ENCODE results near the gene NCBP3.

The NCBP3 gene

GRCh38 chr17:3845621-3846436 lies at the start of gene NCBP3:
Gene NCBP3, minus strand, starts transcription at chr17:3846246. Its CDS starts 23 bp downstream, at chr17:3846223.
- DNase-seq (ENCODE audit: low spot score): peak; percentile 91

GRCh38 chr17:3895354-3895753 lies 49.3 kb upstream of the NCBP3 start:
- DNase-seq (ENCODE audit: low spot score): no peak

DNA sequence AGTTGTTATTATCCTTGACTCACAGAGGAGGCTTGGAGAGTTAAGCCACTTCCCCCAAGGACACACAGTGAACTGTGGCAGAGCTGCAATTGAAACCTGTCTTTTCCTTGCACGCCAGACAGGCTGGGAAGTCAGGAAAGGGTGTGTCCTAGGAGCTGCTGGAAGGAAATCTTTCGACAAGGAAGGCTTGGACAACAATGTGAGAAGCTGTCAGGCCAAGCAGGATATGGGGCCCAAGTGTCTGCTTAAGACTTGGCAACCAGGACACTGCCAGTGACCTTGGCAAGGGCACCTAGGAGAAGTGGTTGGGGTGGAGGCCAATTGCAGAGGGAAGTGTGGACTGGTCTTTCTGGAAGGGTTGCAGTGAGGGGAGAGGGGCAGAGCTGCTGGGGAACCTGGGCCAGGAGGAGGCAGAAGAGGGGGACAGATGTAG lies 48.9 kb upstream of the NCBP3 start:
- no peak for DNase-seq (ENCODE audit: low spot score)

DNA sequence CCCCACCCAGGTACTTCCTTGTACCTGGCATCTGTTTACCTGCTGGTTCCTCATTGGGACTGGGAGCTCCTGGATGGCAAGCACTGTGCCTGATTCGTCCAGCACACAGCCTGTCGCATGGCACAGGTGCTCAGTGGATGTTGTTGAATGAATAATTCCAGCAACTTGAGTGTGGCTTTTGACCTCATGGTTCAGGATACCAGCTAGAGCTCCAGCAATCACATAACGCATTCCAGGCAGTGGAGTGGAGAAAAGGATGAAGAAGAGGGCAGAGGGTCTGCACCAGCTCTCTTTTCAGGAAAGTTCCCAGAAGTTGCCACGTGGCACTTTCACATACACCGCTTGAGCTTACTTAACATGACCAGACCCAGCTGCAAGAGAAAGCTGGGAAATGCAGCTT lies 48.1 kb upstream of the NCBP3 start:
- no peak for DNase-seq (ENCODE audit: low spot score)

GRCh38 chr17:3893720-3894116 lies 47.7 kb upstream of the NCBP3 start:
- DNase-seq (ENCODE audit: low spot score): no peak

GRCh38 chr17:3893003-3893719 lies 47.1 kb upstream of the NCBP3 start, which contains the start of gene CAMKK1:
Gene CAMKK1, minus strand, starts transcription at chr17:3893053. Its CDS starts 7,366 bp downstream, at chr17:3885687.
- peak; percentile 75 for DNase-seq (ENCODE audit: low spot score)

DNA sequence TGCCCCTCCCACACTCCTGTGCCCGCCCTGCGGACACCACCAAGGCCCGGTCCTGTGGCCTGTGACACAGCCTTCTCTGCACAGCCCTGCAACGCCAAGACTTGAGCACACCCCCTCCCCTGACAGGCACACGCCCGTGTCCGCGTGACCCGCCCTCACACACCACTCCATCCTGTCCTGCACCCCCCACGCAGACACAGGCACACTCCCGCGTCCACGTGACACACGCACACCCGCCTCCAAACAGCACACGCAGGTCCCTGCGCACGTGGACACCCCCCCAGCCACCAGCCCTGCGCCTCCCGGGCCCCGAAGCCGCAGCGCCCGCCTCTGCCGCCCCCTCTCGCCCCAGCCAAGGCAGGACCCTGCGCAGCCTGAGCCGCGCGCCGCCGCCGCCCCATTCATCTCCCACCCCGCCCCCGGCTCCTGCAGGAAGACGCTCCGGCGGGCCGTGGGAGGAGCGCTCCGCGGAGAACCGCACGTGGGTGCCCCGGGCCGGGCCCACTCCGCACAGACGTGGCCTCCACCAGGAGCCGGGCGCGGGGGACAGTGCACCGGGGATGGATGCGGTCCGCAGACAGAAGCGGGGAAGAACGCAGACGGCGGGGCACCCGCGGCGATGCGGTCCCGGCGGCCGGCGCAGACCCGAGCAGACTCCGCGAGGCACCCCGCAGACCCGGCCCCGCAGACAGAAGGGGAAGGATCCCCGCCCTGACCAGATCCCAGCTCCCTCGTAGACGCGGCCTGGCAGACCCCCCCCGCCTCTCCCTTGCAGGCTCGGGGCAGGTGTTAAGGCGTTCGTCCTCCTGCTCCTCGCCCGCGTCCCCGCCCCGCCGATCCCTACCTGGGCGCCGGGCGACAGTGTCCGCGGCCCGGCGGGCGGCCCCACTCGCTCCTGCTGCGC lies 46.3 kb upstream of the NCBP3 start:
- peak; percentile 45 for DNase-seq (ENCODE audit: low spot score)

DNA sequence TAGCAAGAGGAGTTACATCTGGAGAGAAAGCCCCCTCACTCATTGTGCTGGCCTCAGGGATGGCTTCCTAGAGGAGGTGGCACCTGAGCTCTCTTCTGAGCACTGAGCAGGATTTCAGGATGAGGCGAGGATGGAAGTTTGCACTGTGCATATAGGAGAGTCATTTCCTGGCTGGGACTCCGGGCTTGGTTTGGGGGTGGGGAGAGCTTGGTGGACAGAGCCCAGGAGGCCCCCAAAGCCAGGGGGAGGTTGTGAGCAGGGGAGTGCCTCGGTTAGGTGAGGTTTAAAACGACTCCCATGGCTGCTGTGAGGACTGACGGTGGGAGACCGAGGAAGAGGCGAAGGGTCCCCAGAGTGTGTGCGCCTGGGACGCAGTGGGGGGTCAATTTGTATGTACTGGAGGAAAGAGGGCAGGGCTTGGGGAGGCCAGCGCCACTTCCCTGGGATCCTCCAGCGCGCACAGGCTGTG lies 45.6 kb upstream of the NCBP3 start:
- no peak for DNase-seq (ENCODE audit: low spot score)

- no peak for DNase-seq (ENCODE audit: low spot score)
Observed at GRCh38 chr17:3890878-3891219, 44.8 kb upstream of the NCBP3 start.

DNA sequence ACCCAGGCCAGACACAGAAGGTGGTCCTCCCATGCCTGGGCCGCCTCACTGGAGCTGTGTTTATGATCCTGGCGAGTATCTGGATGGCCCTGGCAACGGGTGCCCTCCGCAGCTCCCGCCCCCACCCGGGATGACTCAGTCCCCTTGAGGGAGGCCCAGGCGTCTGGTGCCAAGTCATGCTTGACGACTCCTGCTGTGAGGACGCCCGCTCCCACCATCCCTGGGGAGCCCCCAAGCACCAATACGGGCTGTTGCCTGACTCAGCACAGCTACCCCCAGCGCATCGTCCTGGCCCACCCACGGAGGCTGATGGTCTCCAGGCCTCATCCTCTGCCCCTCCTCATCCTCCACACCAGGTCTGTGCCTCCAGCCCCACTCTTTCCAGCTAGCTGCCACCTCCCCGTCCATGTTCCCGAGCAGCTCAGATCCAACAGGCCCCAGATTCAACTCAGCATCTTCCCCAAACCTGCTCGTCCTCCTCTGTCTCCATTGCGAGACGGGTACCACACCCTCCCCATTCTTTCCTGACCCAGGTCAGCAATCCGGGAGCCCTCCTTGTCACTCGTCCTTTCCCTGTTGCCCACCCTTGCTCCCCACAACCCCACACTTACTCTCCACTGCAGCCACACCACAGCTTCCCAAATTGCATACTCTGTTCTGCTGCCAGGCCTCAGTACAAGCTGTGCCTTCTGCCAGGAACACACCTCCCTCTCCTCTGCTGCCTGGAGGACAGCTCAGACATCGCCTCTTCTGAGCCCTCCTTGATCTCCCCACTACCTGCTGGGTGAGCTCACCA lies 44.2 kb upstream of the NCBP3 start:
- DNase-seq (ENCODE audit: low spot score): no peak

DNA sequence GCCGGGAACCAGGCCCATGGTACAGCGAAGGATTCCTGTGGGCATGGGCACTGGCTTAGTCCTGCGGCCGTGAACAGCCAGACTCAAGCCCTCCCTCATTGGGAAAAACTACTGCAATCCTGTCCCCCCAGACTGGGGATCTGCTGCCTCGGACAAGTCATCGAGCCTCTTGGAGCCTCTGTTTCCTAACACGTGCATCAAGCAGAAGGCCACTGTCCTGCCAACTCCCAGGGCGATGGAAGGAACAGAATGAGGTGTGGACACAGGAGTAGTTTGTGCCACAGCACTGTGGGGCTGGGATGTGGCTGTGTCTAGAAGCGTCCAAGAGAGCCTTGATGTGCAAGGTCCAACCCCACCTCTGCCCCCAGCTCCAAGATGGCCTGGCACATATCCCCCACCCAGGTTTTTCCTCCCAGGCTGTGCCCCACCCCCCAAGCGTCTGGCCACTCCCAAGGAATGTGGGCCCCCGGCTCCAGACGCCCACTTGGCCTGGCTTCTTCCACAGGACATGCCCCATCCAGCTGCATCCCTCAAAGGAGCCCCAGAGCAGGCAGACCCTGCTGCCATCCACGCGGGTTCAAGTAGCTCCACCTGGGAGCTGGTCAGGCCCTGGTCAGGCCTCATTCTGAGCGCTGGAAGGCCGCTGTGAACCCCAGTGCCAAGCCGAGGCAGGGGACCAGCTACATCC lies 43.4 kb upstream of the NCBP3 start:
- DNase-seq (ENCODE audit: low spot score): no peak

- DNase-seq (ENCODE audit: low spot score): no peak
Observed at GRCh38 chr17:3888343-3889171, 42.5 kb upstream of the NCBP3 start.

- DNase-seq (ENCODE audit: low spot score): no peak
Observed at GRCh38 chr17:3887804-3888203, 41.8 kb upstream of the NCBP3 start.

DNA sequence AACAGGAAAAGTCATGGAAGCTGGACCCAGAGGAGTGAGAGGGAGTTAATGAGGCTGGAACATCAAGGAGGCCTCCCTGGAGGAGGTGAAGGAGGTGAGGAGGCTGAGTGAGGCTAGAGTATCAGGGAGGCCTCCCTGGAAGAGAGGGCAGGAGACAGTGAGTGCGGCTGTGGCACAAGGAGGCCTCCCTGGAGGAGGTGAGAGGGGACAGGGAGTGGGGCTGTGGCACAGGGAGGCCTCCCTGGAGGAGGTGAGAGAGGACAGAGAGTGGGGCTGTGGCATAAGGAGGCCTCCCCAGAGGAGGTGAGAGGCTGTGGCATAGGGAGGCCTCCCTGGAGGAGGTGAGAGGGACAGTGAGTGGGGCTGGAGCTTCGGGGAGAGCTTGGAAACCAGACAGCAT lies 41.3 kb upstream of the NCBP3 start:
- no peak for DNase-seq (ENCODE audit: low spot score)

DNA sequence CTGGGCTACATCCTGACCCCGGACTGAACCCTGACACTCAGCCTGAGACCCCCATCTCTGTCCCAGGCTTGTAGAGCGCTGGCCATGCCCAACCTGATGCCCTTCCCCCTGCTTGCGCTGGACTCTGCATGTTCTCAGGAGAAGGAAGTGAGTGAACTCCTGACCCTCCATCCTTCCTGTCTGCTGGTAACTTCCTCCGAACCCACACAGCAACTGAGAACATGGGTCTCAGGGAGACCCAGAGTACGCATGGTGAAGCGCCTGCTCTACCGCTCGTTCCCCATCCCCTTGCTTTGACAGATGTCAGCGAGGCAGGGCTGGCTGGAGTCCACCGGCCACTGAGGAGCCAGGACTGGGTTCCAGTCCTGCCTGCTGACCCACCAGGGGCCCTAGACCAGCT lies 40.7 kb upstream of the NCBP3 start:
- peak; percentile 58 for DNase-seq (ENCODE audit: low spot score)

DNA sequence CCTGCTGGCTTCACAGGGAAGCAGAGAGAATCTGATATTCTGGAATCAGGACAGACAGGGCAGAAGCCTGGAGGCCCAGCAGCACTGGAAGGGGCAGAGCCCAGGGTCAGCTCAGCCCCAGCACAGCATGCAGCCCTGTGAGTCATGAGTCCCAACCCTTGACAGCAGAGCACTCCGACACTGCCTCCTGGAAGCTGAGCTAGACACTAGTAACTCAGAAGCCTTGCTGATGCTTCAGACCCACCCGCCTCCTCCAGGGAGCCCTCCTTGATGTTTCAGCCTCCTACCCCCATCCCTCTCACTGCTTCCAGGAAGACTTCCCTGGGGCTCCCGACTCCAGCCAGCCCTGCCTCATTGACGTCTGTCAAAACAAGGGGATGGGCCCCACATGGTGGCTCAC lies 39.9 kb upstream of the NCBP3 start:
- no peak for DNase-seq (ENCODE audit: low spot score)

DNA sequence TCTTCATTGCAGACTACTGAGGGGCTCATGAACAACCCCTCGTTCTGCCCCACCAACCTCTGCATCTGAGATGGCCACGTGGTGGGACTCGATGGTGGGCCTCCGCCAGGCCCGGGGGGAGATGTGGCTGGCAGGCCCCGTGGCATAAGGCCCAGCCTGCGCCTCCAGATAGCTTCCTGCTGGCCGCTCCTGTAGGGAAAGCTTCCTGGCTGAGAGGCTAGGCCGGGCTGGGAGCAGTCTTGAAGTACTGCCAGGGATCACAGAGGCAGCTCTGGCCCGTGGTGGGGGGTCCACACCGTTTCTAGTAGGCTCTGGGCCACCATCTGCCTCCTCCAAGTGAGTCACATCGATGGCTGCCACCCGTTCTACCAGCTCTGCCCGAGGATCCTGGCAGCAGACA lies 39.2 kb upstream of the NCBP3 start:
- no peak for DNase-seq (ENCODE audit: low spot score)

DNA sequence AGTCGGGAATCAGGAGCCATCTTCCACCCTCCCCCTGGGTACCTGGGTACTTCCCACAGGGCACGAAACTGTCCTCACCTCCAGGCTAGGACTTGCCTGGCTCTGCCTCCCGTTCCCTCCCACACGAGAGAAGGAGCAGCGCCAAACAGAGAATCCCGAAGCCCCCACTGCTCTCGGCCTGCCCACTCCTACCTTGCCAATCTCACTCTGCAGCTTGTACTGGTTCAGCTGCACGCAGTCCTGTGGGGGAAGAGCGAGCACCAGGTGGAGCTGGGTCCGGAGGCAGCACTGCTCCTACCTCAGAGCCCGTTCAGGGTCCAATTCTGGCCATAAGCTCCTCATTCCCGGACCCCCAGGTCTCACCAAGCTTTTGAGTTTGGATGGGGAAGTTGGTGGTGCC lies 38.1 kb upstream of the NCBP3 start:
- no peak for DNase-seq (ENCODE audit: low spot score)

DNA sequence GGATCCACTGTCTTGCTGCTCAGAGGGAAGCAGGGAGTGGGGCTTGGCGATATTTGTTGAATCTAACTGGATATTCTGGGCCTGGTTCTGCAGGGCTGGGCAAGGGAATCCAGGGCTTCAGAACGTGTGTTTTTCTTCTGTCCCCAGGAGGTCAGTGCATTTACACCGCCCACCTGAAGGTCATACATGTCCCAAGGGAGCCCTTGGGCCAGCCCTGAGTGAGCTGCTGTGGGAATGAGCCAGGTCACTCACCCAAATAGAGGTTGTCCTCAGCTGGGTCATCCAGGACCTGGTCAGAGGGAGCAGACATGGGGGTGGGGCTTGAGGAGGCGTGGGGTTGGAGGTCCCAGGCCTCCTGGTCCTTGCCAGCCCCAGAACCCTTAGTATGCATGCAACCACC lies 36.2 kb upstream of the NCBP3 start:
- DNase-seq (ENCODE audit: low spot score): no peak

- DNase-seq (ENCODE audit: low spot score): no peak
Observed at GRCh38 chr17:3880983-3881382, 34.9 kb upstream of the NCBP3 start.
